Kidney (tissue), 14 donors: ENCODE results near the gene TULP3. TPM values are rescaled to one million over a fixed set of nuclear protein-coding genes. Genes with fewer than 3 reads are reported as not detected.

Source experiments
- DNase-seq, 5 donors: peaks; one replicate each; pipeline ENCODE4 v3.0.0-alpha.2; 2013 to 2020
- FAIRE-seq: peaks from 2 replicates; lab custom pipeline; 2012; peaks lifted over from hg19 to GRCh38; lab: Jason Lieb, UNC
- H3K27ac ChIP-seq, 2 donors: one replicate each; pipeline ENCODE4 v1.7.0; 2013; ENCODE audit warnings: low read depth in 2 of 2, low read length in 2 of 2, inconsistent platforms in 1 of 2
- H3K27me3 ChIP-seq: one replicate; pipeline ENCODE4 v1.7.1; 2013; ENCODE audit warnings: low read length, inconsistent platforms; ENCODE audit not compliant: control insufficient read depth, insufficient read depth
- H3K36me3 ChIP-seq, 3 donors: one replicate each; pipeline versions ENCODE4 v1.7.0 to v1.7.1; 2013; ENCODE audit warnings: low read length in 3 of 3, control low read depth in 1 of 3, inconsistent platforms in 1 of 3; ENCODE audit not compliant: insufficient read depth in 3 of 3, control insufficient read depth in 2 of 3
- H3K4me1 ChIP-seq, 3 donors: one replicate each; pipeline versions ENCODE4 v1.7.0 to v1.7.1; 2013; ENCODE audit warnings: low read length in 3 of 3, inconsistent platforms in 1 of 3, low read depth in 1 of 3; ENCODE audit not compliant: control insufficient read depth in 2 of 3, insufficient read depth in 2 of 3
- H3K4me3 ChIP-seq, 3 donors: one replicate each; pipeline versions ENCODE4 v1.7.0 to v1.8.1; 2013; ENCODE audit warnings: low read length in 3 of 3, control low read depth in 1 of 3, inconsistent platforms in 1 of 3
- H3K9ac ChIP-seq, 3 donors: one replicate each; pipeline versions ENCODE4 v1.7.0 to v1.7.1; 2013; ENCODE audit warnings: low read length in 3 of 3, control low read depth in 1 of 3, inconsistent platforms in 1 of 3
- H3K9me3 ChIP-seq, 3 donors: one replicate each; pipeline versions ENCODE4 v1.7.0 to v1.7.1; 2013; ENCODE audit warnings: low read length in 3 of 3, control low read depth in 1 of 3, inconsistent platforms in 1 of 3; ENCODE audit not compliant: control insufficient read depth in 2 of 3, insufficient read depth in 1 of 3
- CTCF ChIP-seq: IDR thresholded peaks from 3 replicates; pipeline ENCODE4 v1.5.1; 2012; ENCODE audit warnings: mild to moderate bottlenecking, moderate library complexity, borderline replicate concordance; ENCODE audit not compliant: insufficient read depth; ENCODE audit errors: extremely low read depth
- intact Hi-C: fragments of 100-400 bp; cut with DNase I; formaldehyde crosslinking; loops from one replicate; pipeline ENCODE4 v1.11.1; 2022
- polyA plus RNA-seq: library from polyadenylated mRNA; stranded (reverse); fragments of 350-450 nt; fragmentation: Illumina TruSeq; extraction: RNeasy Lipid Tissue Mini Kit (QIAGEN cat#74804); gene quantifications from one replicate; pipeline ENCODE4 v1.2.3, GENCODE V29; 2014; ENCODE audit warnings: low read depth, low replicate concordance; ENCODE audit not compliant: insufficient read depth
- total RNA-seq: library from RNA; stranded (reverse); fragmentation: NEBNext Ultra II Directional; extraction: Animal tissue kit (Norgen Biotek cat#: 25700); gene quantifications from one replicate; pipeline ENCODE4 v1.2.1, GENCODE V29; 2021
- donor health status: control.
- donor health status: control.
- donor health status: control.
- donor health status: control.
- donor health status: control.
- donor health status: DM: yes; HTN: yes; CAD: no.
- donor health status: Normal renal cell carcinoma (clear cell type).

TULP3 gene
- total and polyA plus RNA-seq, 2 donors from 2014 or later, result 20.3 to 23.0 TPM

- peaks cover 0 to 8% (median 6%) of the 10 kb centered on the region in 3 donors for H3K4me1 ChIP-seq
- H3K27me3 ChIP-seq, result no peaks in the 10 kb centered on the region
- intact Hi-C loops, result no loop called here
- H3K9ac ChIP-seq, result no peak overlapping the region
- peak overlapping the region; percentile 43 to 70 for H3K27ac ChIP-seq
- FAIRE-seq (no peak), DNase-seq (peak in 3 of 5 donors; percentile 22 to 66 (median 48))
- H3K4me3 ChIP-seq, result no peak overlapping the region
- no peak for TF ChIP-seq CTCF
- H3K9me3 ChIP-seq, result no peaks in the 10 kb centered on the region
- no peaks in the 10 kb centered on the region for H3K36me3 ChIP-seq
Observed at GRCh38 chr12:2886768-2887450, 3.8 kb upstream of the TULP3 start.

GRCh38 chr12:2890001-2890387 lies 697 bp upstream of the TULP3 start:
- H3K27ac ChIP-seq, result peak overlapping the region; percentile 83 to 97
- intact Hi-C loops, result no loop called here
- H3K9ac ChIP-seq, result peak overlapping the region; percentile 26 to 84 (median 53)
- H3K27me3 ChIP-seq, result no peaks in the 10 kb centered on the region
- no peaks in the 10 kb centered on the region for H3K36me3 ChIP-seq
- H3K4me1 ChIP-seq, result peaks cover 0 to 8% (median 5%) of the 10 kb centered on the region in 3 donors
- DNase-seq (peak in 1 of 5 donors; percentile 17), FAIRE-seq (no peak)
- no peak for TF ChIP-seq CTCF
- no peaks in the 10 kb centered on the region for H3K9me3 ChIP-seq
- peak overlapping the region; percentile 53 to 81 (median 60) for H3K4me3 ChIP-seq

- DNase-seq (peak in 4 of 5 donors; percentile 75 to 89 (median 86)), FAIRE-seq (no peak)
- intact Hi-C loops, result no loop called here
- peak overlapping the region; percentile 64 to 90 (median 81) for H3K4me3 ChIP-seq
- peak overlapping the region; percentile 28 to 89 (median 74) for H3K9ac ChIP-seq
- peaks cover 0 to 8% (median 3%) of the 10 kb centered on the region in 3 donors for H3K4me1 ChIP-seq
- TF ChIP-seq CTCF, result no peak
- H3K36me3 ChIP-seq, result no peaks in the 10 kb centered on the region
- peak overlapping the region; percentile 94 to 97 for H3K27ac ChIP-seq
- H3K9me3 ChIP-seq, result no peaks in the 10 kb centered on the region
- H3K27me3 ChIP-seq, result no peaks in the 10 kb centered on the region
Observed at GRCh38 chr12:2891240-2892053, 756 bp downstream of the TULP3 start.
